A549 (cell line): ENCODE measurements around the gene IGF2BP3. TPM values are rescaled to one million over a fixed set of nuclear protein-coding genes. Genes with fewer than 3 reads are reported as not detected.
A peak's percentile ranks its signal among the peaks of the same experiment; 100 is the strongest.

Experiments used
- ATAC-seq, 2 experiments: fragments of 200-7000 bp in 1 of 2; fragments of >200 bp in 1 of 2; cut with Nextera tagmentation in 1 of 2; cut with Tn5 transposase in 1 of 2; 3 replicates each; pipeline versions ENCODE4 v1.8.0 to v1.9.1; 2018 to 2020; ENCODE audit warnings: mild to moderate bottlenecking in 1 of 2, moderate library complexity in 1 of 2
- CTCF ChIA-PET: fragments of 300-600 bp; sonication (Branson Sonifier 250); formaldehyde crosslinking; extraction: SDS; loops from one replicate; lab custom pipeline; 2021; ENCODE audit warnings: antibody characterized with exemption, inconsistent platforms; lab: Yijun Ruan, JAX
- POLR2A ChIA-PET: fragments of 350-600 bp; formaldehyde crosslinking; extraction: SDS; loops from one replicate; lab custom pipeline; 2021; ENCODE audit warnings: antibody characterized with exemption, inconsistent platforms; lab: Yijun Ruan, JAX
- DNase-seq, 2 experiments: peaks; one replicate each; pipeline versions ENCODE4 v3.0.0 to v3.0.0-alpha.2; 2011 to 2016; ENCODE audit warnings: low read depth in 1 of 2, low spot score in 1 of 2
- FAIRE-seq: peaks from 2 replicates; lab custom pipeline; 2011; peaks lifted over from hg19 to GRCh38; lab: Jason Lieb, UNC
- H3K27ac ChIP-seq, 2 experiments: fragments of >200 bp; sonication (Bioruptor Twin); formaldehyde crosslinking; 3 replicates each; pipeline ENCODE4 v1.5.1; 2016 to 2017
- H3K4me1 ChIP-seq: fragments of >200 bp; sonication (Bioruptor Twin); formaldehyde crosslinking; 3 replicates; pipeline ENCODE4 v1.6.1; 2016
- H3K4me2 ChIP-seq: fragments of >200 bp; sonication (Bioruptor Twin); formaldehyde crosslinking; 3 replicates; pipeline ENCODE4 v1.6.1; 2016
- H3K4me3 ChIP-seq: fragments of >200 bp; sonication (Bioruptor Twin); formaldehyde crosslinking; 3 replicates; pipeline ENCODE4 v1.5.1; 2016
- H3K9me3 ChIP-seq: fragments of >200 bp; sonication (Bioruptor Twin); formaldehyde crosslinking; 3 replicates; pipeline ENCODE4 v1.6.1; 2016
- CBX8 ChIP-seq: fragments of 200-600 bp; sonication (generic); IDR thresholded peaks from 2 replicates; pipeline ENCODE4 v1.6.1; 2016
- CHD2 ChIP-seq: fragments of 150-350 bp; IDR thresholded peaks from 2 replicates; pipeline ENCODE4 v1.6.1; 2014; ENCODE audit warnings: low read length; ENCODE audit not compliant: partially characterized antibody
- EHF ChIP-seq: fragments of 250-450 bp; sonication (Bioruptor Pico); IDR thresholded peaks from 2 replicates; pipeline ENCODE4 v1.5.0; 2020; ENCODE audit warnings: mild to moderate bottlenecking
- EHMT2 ChIP-seq: fragments of 200-600 bp; sonication (generic); IDR thresholded peaks from 2 replicates; pipeline ENCODE4 v1.6.1; 2016; ENCODE audit warnings: antibody characterized with exemption, low read depth, mild to moderate bottlenecking, moderate library complexity
- ELK1 ChIP-seq: fragments of 150-350 bp; IDR thresholded peaks from 2 replicates; pipeline ENCODE4 v1.6.1; 2014; ENCODE audit warnings: low read depth, mild to moderate bottlenecking, low read length
- FOSB ChIP-seq: fragments of 250-450 bp; sonication (Bioruptor Pico); IDR thresholded peaks from 2 replicates; pipeline ENCODE4 v1.5.0; 2020; ENCODE audit warnings: mild to moderate bottlenecking, moderate library complexity
- FOSL2 ChIP-seq, 2 experiments: fragments of 450-650 bp in 1 of 2; fragments of >200 bp in 1 of 2; sonication (Bioruptor Twin) in 1 of 2; formaldehyde crosslinking; IDR thresholded peaks; 2 replicates each; pipeline versions ENCODE4 v1.5.0 to v1.6.1; 2016 to 2020; ENCODE audit warnings: mild to moderate bottlenecking in 1 of 2, moderate library complexity in 1 of 2
- GATA3 ChIP-seq: IDR thresholded peaks from 2 replicates; pipeline ENCODE4 v1.6.1; 2012; ENCODE audit warnings: borderline replicate concordance
- HDAC2 ChIP-seq: fragments of 200-600 bp; sonication (generic); IDR thresholded peaks from 2 replicates; pipeline ENCODE4 v1.6.1; 2016
- HOXA7 ChIP-seq: fragments of 250-450 bp; sonication (Bioruptor Pico); IDR thresholded peaks from 2 replicates; pipeline ENCODE4 v1.5.0; 2020; ENCODE audit warnings: mild to moderate bottlenecking, moderate library complexity
- JUNB ChIP-seq: fragments of >200 bp; sonication (Bioruptor Twin); formaldehyde crosslinking; IDR thresholded peaks from 2 replicates; pipeline ENCODE4 v1.6.1; 2016
- KDM1A ChIP-seq: fragments of 200-600 bp; sonication (generic); IDR thresholded peaks from 2 replicates; pipeline ENCODE4 v1.6.1; 2016; ENCODE audit warnings: low read depth, mild to moderate bottlenecking
- MAFK ChIP-seq: fragments of 450-650 bp; IDR thresholded peaks from 2 replicates; pipeline ENCODE4 v1.6.1; 2014; ENCODE audit not compliant: partially characterized antibody
- MYC ChIP-seq: IDR thresholded peaks from 2 replicates; pipeline ENCODE4 v1.6.1; 2012; ENCODE audit warnings: mild to moderate bottlenecking, inconsistent platforms, low read length, improper control_type of control experiment, borderline replicate concordance
- NFE2L2 ChIP-seq: fragments of 150-350 bp; conservative IDR thresholded peaks from 2 replicates; pipeline ENCODE4 v1.6.1; 2014; ENCODE audit warnings: low read length
- RARB ChIP-seq: fragments of 250-450 bp; sonication (Bioruptor Pico); IDR thresholded peaks from 2 replicates; pipeline ENCODE4 v1.8.0; 2021; ENCODE audit warnings: mild to moderate bottlenecking, moderate library complexity
- SMC3 ChIP-seq: fragments of >200 bp; sonication (Bioruptor Twin); formaldehyde crosslinking; IDR thresholded peaks from 3 replicates; pipeline ENCODE4 v1.6.1; 2018; ENCODE audit warnings: inconsistent platforms
- TFCP2L1 ChIP-seq: fragments of 250-450 bp; sonication (Bioruptor Pico); IDR thresholded peaks from 2 replicates; pipeline ENCODE4 v1.5.0; 2021; ENCODE audit warnings: mild to moderate bottlenecking
- WGBS: methylation state at CpG from one replicate; pipeline ENCODE4 v1.1.6; 2017; ENCODE audit errors: missing lambda C conversion rate; 5-methylcytosine and 5-hydroxymethylcytosine counted together
- polyA plus RNA-seq, 4 experiments: library from polyadenylated mRNA; depleted of rRNA in 3 of 4; stranded (reverse); fragments of >200 nt; fragmentation: RNase III in 1 of 4; extraction: RNeasy Plus Mini Kit Qiagen cat#74134 plus additional on column Dnase treatment in 1 of 4; gene quantifications; 2 replicates in 3 of 4; 3 replicates in 1 of 4; pipeline ENCODE4 v1.2.3, GENCODE V29; 2011 to 2017
- TF ChIP-seq, protein P1 (sequence below): IDR thresholded peaks from 2 replicates; pipeline ENCODE4 v1.6.1; 2012; ENCODE audit warnings: low read depth, borderline replicate concordance
- TF ChIP-seq, protein P2 (sequence below): fragments of 200-600 bp; sonication (generic); IDR thresholded peaks from 2 replicates; pipeline ENCODE4 v1.6.1; 2016; ENCODE audit warnings: antibody characterized with exemption, mild to moderate bottlenecking, moderate library complexity

The IGF2BP3 gene
- polyA plus RNA-seq, 2 of the 4 experiments (the other 2 are of a cell fraction), result 26.7 to 62.0 TPM

DNA sequence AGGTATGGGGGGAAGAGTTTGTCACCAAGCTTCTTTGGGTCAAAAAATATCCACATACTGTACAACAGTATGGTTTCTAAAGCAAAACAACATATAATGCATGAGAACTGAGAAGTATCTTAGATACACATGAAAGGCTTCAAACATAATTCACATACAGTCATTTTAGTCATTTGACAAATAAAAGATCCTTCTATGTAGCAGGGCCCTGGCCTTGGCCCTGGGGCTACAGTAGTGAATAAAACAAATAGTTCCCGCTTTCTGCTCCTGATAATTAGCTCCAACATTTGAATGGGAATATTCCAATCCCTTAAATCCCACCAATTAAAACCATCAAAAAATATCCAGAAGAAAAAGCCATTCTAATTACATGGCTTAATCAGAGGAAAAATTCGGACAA lies 119.8 kb downstream of the IGF2BP3 start:
- H3K4me1 ChIP-seq, result peaks cover 40% of the 10 kb centered on the region
- DNase-seq (no peak), FAIRE-seq (no peak), ATAC-seq (no peak)
- no peak overlapping the region for H3K4me2 ChIP-seq
- H3K27ac ChIP-seq, result no peak overlapping the region
- TF ChIP-seq ELK1, result no peak
- TF ChIP-seq, protein P1, sequence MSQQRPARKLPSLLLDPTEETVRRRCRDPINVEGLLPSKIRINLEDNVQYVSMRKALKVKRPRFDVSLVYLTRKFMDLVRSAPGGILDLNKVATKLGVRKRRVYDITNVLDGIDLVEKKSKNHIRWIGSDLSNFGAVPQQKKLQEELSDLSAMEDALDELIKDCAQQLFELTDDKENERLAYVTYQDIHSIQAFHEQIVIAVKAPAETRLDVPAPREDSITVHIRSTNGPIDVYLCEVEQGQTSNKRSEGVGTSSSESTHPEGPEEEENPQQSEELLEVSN, result no peak
- TF ChIP-seq MYC, result no peak
- TF ChIP-seq MAFK, result no peak
- no peak for TF ChIP-seq HDAC2
- ChIA-PET CTCF (interaction anchor here (0.7 to 2.2 kb wide), 8 partner anchors 17 to 524 kb away, joined by 3 to 12 read pairs (median 4); no protein-coding TSS in a partner anchor), POLR2A (no interaction called here)
- H3K4me3 ChIP-seq, result no peak overlapping the region
- no peaks in the 10 kb centered on the region for H3K9me3 ChIP-seq
- 93% methylated on average over 2 of the region's 2 CpGs for WGBS

GRCh38 chr7:23349484-23350157 lies 120.7 kb downstream of the IGF2BP3 start:
- Histone ChIP-seq H3K4me3 (no peak overlapping the region), H3K4me1 (peaks cover 40% of the 10 kb centered on the region), H3K4me2 (0 out of 3 replicates have a peak overlapping the region, but pooled peaks have one; percentile 2), H3K9me3 (no peaks in the 10 kb centered on the region), H3K27ac (peak overlapping the region in 1 of 2 experiments; percentile 52; a peak in 3 of 6 replicates)
- CTCF ChIA-PET, result interaction anchor here (0.7 to 2.2 kb wide), 11 partner anchors 9 to 523 kb away, joined by 3 to 12 read pairs (median 3); no protein-coding TSS in a partner anchor
- WGBS, result 59% methylated on average over 7 of the region's 7 CpGs
- no peak for TF ChIP-seq EHMT2
- TF ChIP-seq CHD2, result no peak
- TF ChIP-seq GATA3, result no peak
- no peak for TF ChIP-seq RARB (CRISPR knock-in tag)
- no peak for TF ChIP-seq FOSB (CRISPR knock-in tag)
- no peak for TF ChIP-seq NFE2L2
- no peak for TF ChIP-seq HOXA7
- TF ChIP-seq TFCP2L1, result no peak
- TF ChIP-seq KDM1A, result no peak
- TF ChIP-seq CBX8, result no peak
- TF ChIP-seq FOSL2 (IDR thresholded peaks at IDR 0.05), result no peak
- TF ChIP-seq FOSL2 (CRISPR knock-in tag; IDR thresholded peaks at IDR 0.05), result peak; percentile 27; the same call in 1 of the 2 replicates
- TF ChIP-seq, protein P2, sequence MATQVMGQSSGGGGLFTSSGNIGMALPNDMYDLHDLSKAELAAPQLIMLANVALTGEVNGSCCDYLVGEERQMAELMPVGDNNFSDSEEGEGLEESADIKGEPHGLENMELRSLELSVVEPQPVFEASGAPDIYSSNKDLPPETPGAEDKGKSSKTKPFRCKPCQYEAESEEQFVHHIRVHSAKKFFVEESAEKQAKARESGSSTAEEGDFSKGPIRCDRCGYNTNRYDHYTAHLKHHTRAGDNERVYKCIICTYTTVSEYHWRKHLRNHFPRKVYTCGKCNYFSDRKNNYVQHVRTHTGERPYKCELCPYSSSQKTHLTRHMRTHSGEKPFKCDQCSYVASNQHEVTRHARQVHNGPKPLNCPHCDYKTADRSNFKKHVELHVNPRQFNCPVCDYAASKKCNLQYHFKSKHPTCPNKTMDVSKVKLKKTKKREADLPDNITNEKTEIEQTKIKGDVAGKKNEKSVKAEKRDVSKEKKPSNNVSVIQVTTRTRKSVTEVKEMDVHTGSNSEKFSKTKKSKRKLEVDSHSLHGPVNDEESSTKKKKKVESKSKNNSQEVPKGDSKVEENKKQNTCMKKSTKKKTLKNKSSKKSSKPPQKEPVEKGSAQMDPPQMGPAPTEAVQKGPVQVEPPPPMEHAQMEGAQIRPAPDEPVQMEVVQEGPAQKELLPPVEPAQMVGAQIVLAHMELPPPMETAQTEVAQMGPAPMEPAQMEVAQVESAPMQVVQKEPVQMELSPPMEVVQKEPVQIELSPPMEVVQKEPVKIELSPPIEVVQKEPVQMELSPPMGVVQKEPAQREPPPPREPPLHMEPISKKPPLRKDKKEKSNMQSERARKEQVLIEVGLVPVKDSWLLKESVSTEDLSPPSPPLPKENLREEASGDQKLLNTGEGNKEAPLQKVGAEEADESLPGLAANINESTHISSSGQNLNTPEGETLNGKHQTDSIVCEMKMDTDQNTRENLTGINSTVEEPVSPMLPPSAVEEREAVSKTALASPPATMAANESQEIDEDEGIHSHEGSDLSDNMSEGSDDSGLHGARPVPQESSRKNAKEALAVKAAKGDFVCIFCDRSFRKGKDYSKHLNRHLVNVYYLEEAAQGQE, result no peak
- no peak for TF ChIP-seq EHF (CRISPR knock-in tag)
- TF ChIP-seq JUNB, result 0 out of 2 replicates have a peak, but pooled peaks have one; percentile 9
- no peak for TF ChIP-seq SMC3
- no peak for TF ChIP-seq ELK1
- no peak for FAIRE-seq
- no peak for DNase-seq
- POLR2A ChIA-PET, result no interaction called here
- ATAC-seq, result no peak
